ENCODE measurements around the gene EDDM13.

EDDM13 gene

DNA sequence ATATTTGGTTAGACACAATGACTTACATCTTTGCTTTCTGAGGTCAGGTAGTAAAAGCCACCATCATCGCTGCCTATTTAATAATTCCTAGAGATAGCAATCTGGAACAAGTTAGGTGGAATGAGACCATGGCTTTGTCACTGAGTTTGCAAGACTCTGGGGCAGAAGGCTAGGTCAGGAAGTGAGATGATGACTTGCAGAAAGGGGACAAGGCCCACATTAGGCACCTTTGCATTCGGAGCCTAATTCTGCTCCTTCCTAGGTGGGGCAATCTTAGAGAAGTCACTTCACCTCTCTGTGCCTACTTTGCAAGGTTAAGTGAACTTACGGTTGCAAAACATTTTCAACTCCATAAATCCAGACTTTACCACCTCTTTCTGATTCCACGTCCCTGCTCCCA is 10.3 kb downstream of the EDDM13 start:
- no peak overlapping the region for H3K9ac ChIP-seq (ENCODE audit: low read length)
- DNase-seq = no peak
- no peaks in the 10 kb centered on the region for H4K20me1 ChIP-seq (ENCODE audit: insufficient read depth, low read length)
- H3K4me3 ChIP-seq (ENCODE audit: low read length) = no peak overlapping the region
- H3K9me2 ChIP-seq (replicated peaks; ENCODE audit: insufficient read depth, low read length) = no peaks in the 10 kb centered on the region
- no peaks in the 10 kb centered on the region for H3K9me3 ChIP-seq (replicated peaks; ENCODE audit: insufficient read depth, low read length)
- H3K27me3 ChIP-seq (replicated peaks; ENCODE audit: insufficient read depth, low read length) = no peaks in the 10 kb centered on the region
- no peak overlapping the region for H3K4me2 ChIP-seq (ENCODE audit: low read depth, low read length)
- H3K27ac ChIP-seq (ENCODE audit: low read length) = no peak overlapping the region
- H3F3A ChIP-seq (ENCODE audit: insufficient read depth, low read length) = no peaks in the 10 kb centered on the region
- no peaks in the 10 kb centered on the region for H3K79me2 ChIP-seq (ENCODE audit: low read length)
- TF ChIP-seq EZH2 (optimal IDR thresholded peaks at IDR 0.05; ENCODE audit: low read depth, low read length) (no peak), EZH2phosphoT487 (IDR thresholded peaks at IDR 0.05; ENCODE audit: low read length) (no peak)
- TF ChIP-seq, protein P1, sequence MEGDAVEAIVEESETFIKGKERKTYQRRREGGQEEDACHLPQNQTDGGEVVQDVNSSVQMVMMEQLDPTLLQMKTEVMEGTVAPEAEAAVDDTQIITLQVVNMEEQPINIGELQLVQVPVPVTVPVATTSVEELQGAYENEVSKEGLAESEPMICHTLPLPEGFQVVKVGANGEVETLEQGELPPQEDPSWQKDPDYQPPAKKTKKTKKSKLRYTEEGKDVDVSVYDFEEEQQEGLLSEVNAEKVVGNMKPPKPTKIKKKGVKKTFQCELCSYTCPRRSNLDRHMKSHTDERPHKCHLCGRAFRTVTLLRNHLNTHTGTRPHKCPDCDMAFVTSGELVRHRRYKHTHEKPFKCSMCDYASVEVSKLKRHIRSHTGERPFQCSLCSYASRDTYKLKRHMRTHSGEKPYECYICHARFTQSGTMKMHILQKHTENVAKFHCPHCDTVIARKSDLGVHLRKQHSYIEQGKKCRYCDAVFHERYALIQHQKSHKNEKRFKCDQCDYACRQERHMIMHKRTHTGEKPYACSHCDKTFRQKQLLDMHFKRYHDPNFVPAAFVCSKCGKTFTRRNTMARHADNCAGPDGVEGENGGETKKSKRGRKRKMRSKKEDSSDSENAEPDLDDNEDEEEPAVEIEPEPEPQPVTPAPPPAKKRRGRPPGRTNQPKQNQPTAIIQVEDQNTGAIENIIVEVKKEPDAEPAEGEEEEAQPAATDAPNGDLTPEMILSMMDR (IDR thresholded peaks at IDR 0.05; ENCODE audit: low read length) = no peak
- H2AFZ ChIP-seq (ENCODE audit: low read length) = no peak overlapping the region
- no peaks in the 10 kb centered on the region for H3K4me1 ChIP-seq (ENCODE audit: low read length)
- no peaks in the 10 kb centered on the region for H3K36me3 ChIP-seq (replicated peaks; ENCODE audit: insufficient read depth, low read length)

DNA sequence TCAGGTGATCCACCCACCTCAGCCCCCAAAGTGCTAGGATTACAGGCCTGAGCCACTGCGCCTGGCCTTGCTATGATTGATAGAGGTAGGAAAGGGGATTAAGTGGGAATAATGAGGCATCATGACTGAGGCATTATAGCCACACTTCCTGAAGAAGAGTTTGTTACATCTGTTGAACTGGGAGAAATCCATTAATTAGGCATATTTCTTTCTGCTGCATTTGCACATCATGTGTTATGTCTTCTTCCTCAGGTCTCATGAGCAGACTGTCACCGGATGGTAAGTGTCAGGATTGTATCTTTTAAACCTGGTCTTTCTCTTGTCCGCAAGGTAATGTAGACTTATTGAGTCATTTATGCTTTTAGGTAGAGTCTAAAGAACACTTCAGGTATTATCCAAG is 12.2 kb downstream of the EDDM13 start:
- TF ChIP-seq EZH2 (optimal IDR thresholded peaks at IDR 0.05; ENCODE audit: low read depth, low read length) (no peak), EZH2phosphoT487 (IDR thresholded peaks at IDR 0.05; ENCODE audit: low read length) (no peak)
- TF ChIP-seq, protein P1 (IDR thresholded peaks at IDR 0.05; ENCODE audit: low read length) = no peak

DNA sequence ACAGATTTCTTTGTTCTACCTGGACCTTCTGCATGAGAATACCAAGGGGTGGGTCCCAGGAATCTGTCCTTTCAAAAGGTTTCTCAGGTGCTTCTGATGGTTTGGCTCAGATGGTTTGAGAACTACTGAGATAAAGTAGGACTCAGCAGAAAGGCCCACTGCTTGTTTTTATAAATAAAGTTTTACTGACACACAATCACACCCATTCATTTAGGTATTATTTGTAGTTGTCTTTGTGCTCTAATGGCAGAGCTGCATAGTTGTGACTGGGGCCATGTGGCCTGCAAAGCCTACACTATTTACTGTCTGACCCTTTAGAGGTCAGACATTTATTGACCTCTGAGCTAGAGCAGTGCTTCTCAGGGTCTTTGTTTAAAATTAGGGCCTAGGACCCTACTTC is 17.6 kb downstream of the EDDM13 start:
- Histone ChIP-seq H3K79me2 (ENCODE audit: low read length) (no peaks in the 10 kb centered on the region), H3K27me3 (replicated peaks; ENCODE audit: insufficient read depth, low read length) (no peaks in the 10 kb centered on the region), H4K20me1 (ENCODE audit: insufficient read depth, low read length) (no peaks in the 10 kb centered on the region; the same call in 1 of the 2 replicates), H3K9ac (ENCODE audit: low read length) (no peak overlapping the region), H3K4me3 (ENCODE audit: low read length) (no peak overlapping the region), H2AFZ (ENCODE audit: low read length) (no peak overlapping the region), H3K9me3 (replicated peaks; ENCODE audit: insufficient read depth, low read length) (no peaks in the 10 kb centered on the region), H3K27ac (ENCODE audit: low read length) (no peak overlapping the region), H3F3A (ENCODE audit: insufficient read depth, low read length) (no peaks in the 10 kb centered on the region), H3K36me3 (replicated peaks; ENCODE audit: insufficient read depth, low read length) (no peaks in the 10 kb centered on the region; the same call in 1 of the 2 replicates), H3K4me2 (ENCODE audit: low read depth, low read length) (no peak overlapping the region), H3K4me1 (ENCODE audit: low read length) (no peaks in the 10 kb centered on the region), H3K9me2 (replicated peaks; ENCODE audit: insufficient read depth, low read length) (no peaks in the 10 kb centered on the region)
- no peak for TF ChIP-seq EZH2phosphoT487 (IDR thresholded peaks at IDR 0.05; ENCODE audit: low read length)
- TF ChIP-seq EZH2 (optimal IDR thresholded peaks at IDR 0.05; ENCODE audit: low read depth, low read length) = no peak
- TF ChIP-seq, protein P1 (IDR thresholded peaks at IDR 0.05; ENCODE audit: low read length) = no peak
- DNase-seq = no peak

More for the DNA sequence above, 12.2 kb downstream of the EDDM13 start:
- Histone ChIP-seq H3K9me3 (replicated peaks; ENCODE audit: insufficient read depth, low read length) (no peaks in the 10 kb centered on the region), H3K27ac (ENCODE audit: low read length) (no peak overlapping the region), H3K4me1 (ENCODE audit: low read length) (no peaks in the 10 kb centered on the region), H3K36me3 (replicated peaks; ENCODE audit: insufficient read depth, low read length) (no peaks in the 10 kb centered on the region; the same call in 1 of the 2 replicates), H3K79me2 (ENCODE audit: low read length) (no peaks in the 10 kb centered on the region), H3K9ac (ENCODE audit: low read length) (no peak overlapping the region), H3K9me2 (replicated peaks; ENCODE audit: insufficient read depth, low read length) (no peaks in the 10 kb centered on the region), H2AFZ (ENCODE audit: low read length) (no peak overlapping the region), H4K20me1 (ENCODE audit: insufficient read depth, low read length) (no peaks in the 10 kb centered on the region; the same call in 1 of the 2 replicates), H3F3A (ENCODE audit: insufficient read depth, low read length) (no peaks in the 10 kb centered on the region), H3K27me3 (replicated peaks; ENCODE audit: insufficient read depth, low read length) (no peaks in the 10 kb centered on the region), H3K4me2 (ENCODE audit: low read depth, low read length) (no peak overlapping the region), H3K4me3 (ENCODE audit: low read length) (no peak overlapping the region)
- DNase-seq = no peak

All from MM.1S (cell line).